ENCODE measurements around the gene DEDD. TPM values are rescaled to one million over a fixed set of nuclear protein-coding genes. Genes with fewer than 3 reads are reported as not detected.

The DEDD gene
- total RNA-seq, 1 experiment from 2014 or later, result 39.2 TPM

- TF ChIP-seq ZNF219 (CRISPR knock-in tag; IDR thresholded peaks at IDR 0.05; ENCODE audit: borderline replicate concordance) (no peak), USF2 (CRISPR knock-in tag; IDR thresholded peaks at IDR 0.05) (no peak), CTCF (IDR thresholded peaks at IDR 0.05) (no peak), FOXP1 (CRISPR knock-in tag; IDR thresholded peaks at IDR 0.05; ENCODE audit: borderline replicate concordance) (no peak; the same call in 1 of the 2 replicates), SMAD3 (CRISPR knock-in tag; IDR thresholded peaks at IDR 0.05; ENCODE audit: borderline replicate concordance) (no peak), RORB (CRISPR knock-in tag; IDR thresholded peaks at IDR 0.05) (no peak), TCF7 (CRISPR knock-in tag; IDR thresholded peaks at IDR 0.05; ENCODE audit: low read depth) (no peak), PRRX2 (CRISPR knock-in tag; IDR thresholded peaks at IDR 0.05) (no peak), STAT6 (CRISPR knock-in tag; conservative IDR thresholded peaks at IDR 0.05; ENCODE audit: low read depth) (no peak), GABPB1 (CRISPR knock-in tag; IDR thresholded peaks at IDR 0.05) (peak; percentile 38), FOXP4 (CRISPR knock-in tag; IDR thresholded peaks at IDR 0.05) (no peak), MYBL2 (CRISPR knock-in tag; IDR thresholded peaks at IDR 0.05) (peak; percentile 2; the same call in 1 of the 2 replicates), TP53 (CRISPR knock-in tag; IDR thresholded peaks at IDR 0.05) (no peak), ZSCAN18 (CRISPR knock-in tag; IDR thresholded peaks at IDR 0.05) (no peak), NFYB (CRISPR knock-in tag; conservative IDR thresholded peaks at IDR 0.05; ENCODE audit: low read depth) (peak; percentile 63), FOXK1 (CRISPR knock-in tag; IDR thresholded peaks at IDR 0.05) (no peak), CREM (CRISPR knock-in tag; IDR thresholded peaks at IDR 0.05) (0 out of 2 replicates have a peak, but pooled peaks have one; percentile 24), ZNF423 (CRISPR knock-in tag; IDR thresholded peaks at IDR 0.05) (no peak), ZNF396 (CRISPR knock-in tag; IDR thresholded peaks at IDR 0.05; ENCODE audit: borderline replicate concordance) (no peak), AFF4 (CRISPR knock-in tag; IDR thresholded peaks at IDR 0.05; ENCODE audit: borderline replicate concordance) (no peak), JUN (CRISPR knock-in tag; IDR thresholded peaks at IDR 0.05) (no peak), NFE2L1 (CRISPR knock-in tag; IDR thresholded peaks at IDR 0.05) (no peak), E2F5 (CRISPR knock-in tag; IDR thresholded peaks at IDR 0.05) (peak; percentile 65; the same call in 1 of the 2 replicates)
Measured at GRCh38 chr1:161159087-161159912, 26.8 kb upstream of the DEDD start, which contains the start of gene USP21 (continued).

All from WTC11 (cell line).